Endothelial cell of hepatic sinusoid (primary cell): ENCODE data around the gene ZNF738.

Experiments used
- in situ Hi-C: cut with HindIII; loops from 2 replicates; pipeline ENCODE4 v1.10.0; 2017; ENCODE audit warnings: low sequenced_read_pairs

The ZNF738 gene

DNA sequence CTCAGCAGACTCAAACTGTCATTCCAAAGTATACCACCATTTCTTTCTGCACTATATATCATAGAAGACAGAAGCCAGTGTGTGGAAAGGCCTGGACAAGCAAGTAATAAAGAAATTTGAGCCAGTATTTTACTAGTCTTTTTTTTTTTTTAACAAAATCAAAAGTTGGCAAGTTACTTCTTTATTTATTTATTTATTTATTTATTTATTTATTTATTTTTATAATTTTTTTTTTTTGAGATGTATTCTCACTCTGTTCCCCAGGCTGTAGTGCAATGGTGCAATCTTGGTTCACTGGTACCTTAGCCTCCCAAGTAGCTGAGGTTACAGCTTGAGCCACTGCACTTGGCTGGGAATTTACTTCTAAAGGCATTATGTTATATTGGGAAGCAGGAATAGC is 63.4 kb downstream of the ZNF738 start:
- in situ Hi-C loops = no loop called here

DNA sequence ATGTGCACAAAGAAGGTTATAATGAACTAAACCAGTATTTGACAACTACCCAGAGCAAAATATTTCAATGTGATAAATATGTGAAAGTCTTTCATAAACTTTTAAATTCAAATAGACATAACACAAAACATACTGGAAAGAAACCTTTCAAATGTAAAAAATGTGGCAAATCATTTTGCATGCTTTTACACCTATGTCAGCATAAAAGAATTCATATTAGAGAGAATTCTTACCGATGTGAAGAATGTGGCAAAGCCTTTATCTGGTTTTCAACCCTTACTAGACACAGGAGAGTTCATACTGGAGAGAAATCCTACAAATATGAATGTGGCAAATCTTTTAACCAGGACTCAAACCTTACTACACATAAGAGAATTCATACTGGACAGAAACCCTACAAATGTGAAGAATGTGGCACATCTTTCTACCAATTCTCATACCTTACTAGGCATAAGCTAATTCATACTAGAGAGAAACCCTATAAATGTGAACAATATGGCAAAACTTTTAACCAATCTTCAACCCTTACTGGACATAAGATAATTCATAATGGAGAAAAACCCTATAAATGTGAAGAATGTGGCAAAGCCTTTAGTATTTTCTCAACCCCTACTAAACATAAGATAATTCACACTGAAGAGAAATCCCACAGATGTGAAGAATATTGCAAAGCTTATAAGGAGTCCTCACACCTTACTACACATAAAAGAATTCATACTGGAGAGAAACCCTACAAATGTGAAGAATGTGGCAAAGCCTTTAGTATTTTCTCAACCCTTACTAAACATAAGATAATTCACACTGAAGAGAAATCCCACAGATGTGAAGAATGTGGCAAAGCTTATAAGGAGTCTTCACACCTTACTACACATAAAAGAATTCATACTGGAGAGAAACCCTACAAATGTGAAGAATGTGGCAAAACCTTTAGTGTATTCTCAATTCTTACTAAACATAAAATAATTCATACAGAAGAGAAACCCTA is 64.5 kb downstream of the ZNF738 start:
- in situ Hi-C loops = no loop called here
